GM23338 (cell line): Measurements from ENCODE around the gene KCNIP1. TPM values are rescaled to one million over a fixed set of nuclear protein-coding genes. Genes with fewer than 3 reads are reported as not detected.

Experiments
- CREB1 ChIP-seq: fragments of 250-450 bp; sonication (Bioruptor Pico); IDR thresholded peaks from 2 replicates; pipeline ENCODE4 v1.5.0; 2020; ENCODE audit warnings: low read depth, mild to moderate bottlenecking, moderate library complexity
- EZH2 ChIP-seq: fragments of 200-600 bp; sonication (generic); IDR thresholded peaks from one replicate; pipeline ENCODE4 v1.8.0; 2017; ENCODE audit warnings: antibody characterized with exemption, mild to moderate bottlenecking, low read depth; ENCODE audit not compliant: unreplicated experiment
- EZH2phosphoT487 ChIP-seq: fragments of 200-600 bp; sonication (generic); IDR thresholded peaks from one replicate; pipeline ENCODE4 v1.8.1; 2018; ENCODE audit warnings: antibody characterized with exemption; ENCODE audit not compliant: unreplicated experiment
- JUNB ChIP-seq: IDR thresholded peaks from one replicate; pipeline ENCODE4 v1.6.1; 2016; ENCODE audit warnings: antibody characterized with exemption; ENCODE audit not compliant: unreplicated experiment
- NANOG ChIP-seq: IDR thresholded peaks from 2 replicates; pipeline ENCODE4 v1.6.1; 2016; ENCODE audit warnings: antibody characterized with exemption, borderline replicate concordance
- POLR2AphosphoS5 ChIP-seq: IDR thresholded peaks from 2 replicates; pipeline ENCODE4 v1.6.1; 2016; ENCODE audit warnings: antibody characterized with exemption, low read depth
- STAT1 ChIP-seq: IDR thresholded peaks from one replicate; pipeline ENCODE4 v1.6.1; 2016; ENCODE audit warnings: antibody characterized with exemption; ENCODE audit not compliant: unreplicated experiment
- ZNF114 ChIP-seq: fragments of 250-450 bp; sonication (Bioruptor Pico); IDR thresholded peaks from 2 replicates; pipeline ENCODE4 v1.5.0; 2020; ENCODE audit warnings: mild to moderate bottlenecking, moderate library complexity
- ZNF331 ChIP-seq: fragments of 250-450 bp; sonication (Bioruptor Pico); IDR thresholded peaks from 2 replicates; pipeline ENCODE4 v1.5.0; 2020; ENCODE audit warnings: low read depth, mild to moderate bottlenecking, moderate library complexity
- polyA plus RNA-seq: library from polyadenylated mRNA; unstranded; fragments of >200 nt; fragmentation: Nextera tagmentation; extraction: Ambion mirVana; gene quantifications from 2 replicates; pipeline ENCODE4 v1.2.1, GENCODE V29; 2016
- total RNA-seq: library from RNA; depleted of rRNA; stranded (reverse); fragments of >200 nt; shearing (Covaris generic); gene quantifications from 2 replicates; pipeline ENCODE4 v1.2.3, GENCODE V29; 2014
- TF ChIP-seq, protein P1 (sequence below): fragments of 250-450 bp; sonication (Bioruptor Pico); IDR thresholded peaks from 2 replicates; pipeline ENCODE4 v1.5.0; 2020; ENCODE audit warnings: mild to moderate bottlenecking, moderate library complexity
- TF ChIP-seq, protein P2 (sequence below): IDR thresholded peaks from one replicate; pipeline ENCODE4 v1.6.1; 2018; ENCODE audit warnings: antibody characterized with exemption; ENCODE audit not compliant: unreplicated experiment
- TF ChIP-seq, protein P3 (sequence below), 2 experiments: fragments of 200-600 bp in 1 of 2; sonication (generic) in 1 of 2; conservative IDR thresholded peaks; 2 replicates each; pipeline versions ENCODE4 v1.5.1 to v1.6.1; 2016 to 2017; ENCODE audit warnings: antibody characterized with exemption in 2 of 2, low read depth in 2 of 2, mild to moderate bottlenecking in 2 of 2, moderate library complexity in 1 of 2

The KCNIP1 gene
- total and polyA plus RNA-seq, 2 experiments from 2014 or later, result 0.31 to 0.87 TPM

DNA sequence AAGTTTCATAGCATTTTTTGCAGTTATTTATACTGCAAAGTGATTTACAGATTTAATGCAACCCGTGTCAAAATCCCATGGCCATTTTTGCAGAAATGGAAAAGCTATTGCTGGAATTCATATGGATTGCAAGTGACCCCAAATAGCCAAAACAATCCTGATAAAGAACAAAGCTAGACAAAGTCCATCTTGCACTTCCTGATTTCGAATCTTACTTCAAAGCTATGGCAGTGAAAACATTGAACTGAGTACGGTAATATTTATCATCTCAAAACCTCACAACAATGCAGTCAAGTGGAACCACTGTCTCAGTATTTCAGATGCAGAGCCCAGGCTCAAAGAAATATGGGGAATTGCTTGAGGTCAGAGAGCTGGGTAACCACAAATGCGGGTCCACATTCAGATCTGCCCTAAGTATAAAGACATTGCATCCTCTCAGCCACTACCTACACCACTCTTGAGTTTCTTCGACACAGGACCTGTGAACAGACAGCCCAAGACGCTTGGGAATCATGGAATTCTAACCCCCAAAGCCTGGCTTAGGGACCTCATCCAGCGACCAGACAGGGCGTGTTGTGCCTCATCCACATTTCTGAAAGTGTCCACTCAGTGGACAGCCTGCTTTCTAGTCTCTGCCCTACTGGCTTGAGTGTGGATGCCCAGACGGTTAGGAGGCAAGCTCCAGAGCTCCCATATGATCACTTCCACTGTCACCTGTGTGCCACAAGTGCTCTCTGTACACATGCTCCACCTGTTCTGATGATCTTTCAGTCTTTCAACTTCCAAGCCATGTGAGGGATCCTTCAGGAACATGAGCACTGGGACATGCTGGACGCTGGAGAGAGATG is 39.3 kb upstream of the KCNIP1 start (continued):
- TF ChIP-seq, protein P1, sequence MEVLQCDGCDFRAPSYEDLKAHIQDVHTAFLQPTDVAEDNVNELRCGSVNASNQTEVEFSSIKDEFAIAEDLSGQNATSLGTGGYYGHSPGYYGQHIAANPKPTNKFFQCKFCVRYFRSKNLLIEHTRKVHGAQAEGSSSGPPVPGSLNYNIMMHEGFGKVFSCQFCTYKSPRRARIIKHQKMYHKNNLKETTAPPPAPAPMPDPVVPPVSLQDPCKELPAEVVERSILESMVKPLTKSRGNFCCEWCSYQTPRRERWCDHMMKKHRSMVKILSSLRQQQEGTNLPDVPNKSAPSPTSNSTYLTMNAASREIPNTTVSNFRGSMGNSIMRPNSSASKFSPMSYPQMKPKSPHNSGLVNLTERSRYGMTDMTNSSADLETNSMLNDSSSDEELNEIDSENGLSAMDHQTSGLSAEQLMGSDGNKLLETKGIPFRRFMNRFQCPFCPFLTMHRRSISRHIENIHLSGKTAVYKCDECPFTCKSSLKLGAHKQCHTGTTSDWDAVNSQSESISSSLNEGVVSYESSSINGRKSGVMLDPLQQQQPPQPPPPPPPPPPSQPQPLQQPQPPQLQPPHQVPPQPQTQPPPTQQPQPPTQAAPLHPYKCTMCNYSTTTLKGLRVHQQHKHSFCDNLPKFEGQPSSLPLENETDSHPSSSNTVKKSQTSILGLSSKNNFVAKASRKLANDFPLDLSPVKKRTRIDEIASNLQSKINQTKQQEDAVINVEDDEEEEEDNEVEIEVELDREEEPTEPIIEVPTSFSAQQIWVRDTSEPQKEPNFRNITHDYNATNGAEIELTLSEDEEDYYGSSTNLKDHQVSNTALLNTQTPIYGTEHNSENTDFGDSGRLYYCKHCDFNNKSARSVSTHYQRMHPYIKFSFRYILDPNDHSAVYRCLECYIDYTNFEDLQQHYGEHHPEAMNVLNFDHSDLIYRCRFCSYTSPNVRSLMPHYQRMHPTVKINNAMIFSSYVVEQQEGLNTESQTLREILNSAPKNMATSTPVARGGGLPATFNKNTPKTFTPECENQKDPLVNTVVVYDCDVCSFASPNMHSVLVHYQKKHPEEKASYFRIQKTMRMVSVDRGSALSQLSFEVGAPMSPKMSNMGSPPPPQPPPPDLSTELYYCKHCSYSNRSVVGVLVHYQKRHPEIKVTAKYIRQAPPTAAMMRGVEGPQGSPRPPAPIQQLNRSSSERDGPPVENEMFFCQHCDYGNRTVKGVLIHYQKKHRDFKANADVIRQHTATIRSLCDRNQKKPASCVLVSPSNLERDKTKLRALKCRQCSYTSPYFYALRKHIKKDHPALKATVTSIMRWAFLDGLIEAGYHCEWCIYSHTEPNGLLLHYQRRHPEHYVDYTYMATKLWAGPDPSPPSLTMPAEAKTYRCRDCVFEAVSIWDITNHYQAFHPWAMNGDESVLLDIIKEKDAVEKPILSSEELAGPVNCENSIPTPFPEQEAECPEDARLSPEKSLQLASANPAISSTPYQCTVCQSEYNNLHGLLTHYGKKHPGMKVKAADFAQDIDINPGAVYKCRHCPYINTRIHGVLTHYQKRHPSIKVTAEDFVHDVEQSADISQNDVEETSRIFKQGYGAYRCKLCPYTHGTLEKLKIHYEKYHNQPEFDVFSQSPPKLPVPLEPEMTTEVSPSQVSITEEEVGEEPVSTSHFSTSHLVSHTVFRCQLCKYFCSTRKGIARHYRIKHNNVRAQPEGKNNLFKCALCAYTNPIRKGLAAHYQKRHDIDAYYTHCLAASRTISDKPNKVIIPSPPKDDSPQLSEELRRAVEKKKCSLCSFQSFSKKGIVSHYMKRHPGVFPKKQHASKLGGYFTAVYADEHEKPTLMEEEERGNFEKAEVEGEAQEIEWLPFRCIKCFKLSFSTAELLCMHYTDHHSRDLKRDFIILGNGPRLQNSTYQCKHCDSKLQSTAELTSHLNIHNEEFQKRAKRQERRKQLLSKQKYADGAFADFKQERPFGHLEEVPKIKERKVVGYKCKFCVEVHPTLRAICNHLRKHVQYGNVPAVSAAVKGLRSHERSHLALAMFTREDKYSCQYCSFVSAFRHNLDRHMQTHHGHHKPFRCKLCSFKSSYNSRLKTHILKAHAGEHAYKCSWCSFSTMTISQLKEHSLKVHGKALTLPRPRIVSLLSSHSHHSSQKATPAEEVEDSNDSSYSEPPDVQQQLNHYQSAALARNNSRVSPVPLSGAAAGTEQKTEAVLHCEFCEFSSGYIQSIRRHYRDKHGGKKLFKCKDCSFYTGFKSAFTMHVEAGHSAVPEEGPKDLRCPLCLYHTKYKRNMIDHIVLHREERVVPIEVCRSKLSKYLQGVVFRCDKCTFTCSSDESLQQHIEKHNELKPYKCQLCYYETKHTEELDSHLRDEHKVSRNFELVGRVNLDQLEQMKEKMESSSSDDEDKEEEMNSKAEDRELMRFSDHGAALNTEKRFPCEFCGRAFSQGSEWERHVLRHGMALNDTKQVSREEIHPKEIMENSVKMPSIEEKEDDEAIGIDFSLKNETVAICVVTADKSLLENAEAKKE, result no peak
- TF ChIP-seq STAT1 (no peak), ZNF331 (CRISPR knock-in tag) (no peak), JUNB (no peak), EZH2phosphoT487 (no peak), EZH2 (no peak), POLR2AphosphoS5 (no peak), ZNF114 (CRISPR knock-in tag) (no peak), NANOG (no peak), CREB1 (CRISPR knock-in tag) (no peak)
- TF ChIP-seq, protein P2, sequence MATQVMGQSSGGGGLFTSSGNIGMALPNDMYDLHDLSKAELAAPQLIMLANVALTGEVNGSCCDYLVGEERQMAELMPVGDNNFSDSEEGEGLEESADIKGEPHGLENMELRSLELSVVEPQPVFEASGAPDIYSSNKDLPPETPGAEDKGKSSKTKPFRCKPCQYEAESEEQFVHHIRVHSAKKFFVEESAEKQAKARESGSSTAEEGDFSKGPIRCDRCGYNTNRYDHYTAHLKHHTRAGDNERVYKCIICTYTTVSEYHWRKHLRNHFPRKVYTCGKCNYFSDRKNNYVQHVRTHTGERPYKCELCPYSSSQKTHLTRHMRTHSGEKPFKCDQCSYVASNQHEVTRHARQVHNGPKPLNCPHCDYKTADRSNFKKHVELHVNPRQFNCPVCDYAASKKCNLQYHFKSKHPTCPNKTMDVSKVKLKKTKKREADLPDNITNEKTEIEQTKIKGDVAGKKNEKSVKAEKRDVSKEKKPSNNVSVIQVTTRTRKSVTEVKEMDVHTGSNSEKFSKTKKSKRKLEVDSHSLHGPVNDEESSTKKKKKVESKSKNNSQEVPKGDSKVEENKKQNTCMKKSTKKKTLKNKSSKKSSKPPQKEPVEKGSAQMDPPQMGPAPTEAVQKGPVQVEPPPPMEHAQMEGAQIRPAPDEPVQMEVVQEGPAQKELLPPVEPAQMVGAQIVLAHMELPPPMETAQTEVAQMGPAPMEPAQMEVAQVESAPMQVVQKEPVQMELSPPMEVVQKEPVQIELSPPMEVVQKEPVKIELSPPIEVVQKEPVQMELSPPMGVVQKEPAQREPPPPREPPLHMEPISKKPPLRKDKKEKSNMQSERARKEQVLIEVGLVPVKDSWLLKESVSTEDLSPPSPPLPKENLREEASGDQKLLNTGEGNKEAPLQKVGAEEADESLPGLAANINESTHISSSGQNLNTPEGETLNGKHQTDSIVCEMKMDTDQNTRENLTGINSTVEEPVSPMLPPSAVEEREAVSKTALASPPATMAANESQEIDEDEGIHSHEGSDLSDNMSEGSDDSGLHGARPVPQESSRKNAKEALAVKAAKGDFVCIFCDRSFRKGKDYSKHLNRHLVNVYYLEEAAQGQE, result no peak
- TF ChIP-seq, protein P3, sequence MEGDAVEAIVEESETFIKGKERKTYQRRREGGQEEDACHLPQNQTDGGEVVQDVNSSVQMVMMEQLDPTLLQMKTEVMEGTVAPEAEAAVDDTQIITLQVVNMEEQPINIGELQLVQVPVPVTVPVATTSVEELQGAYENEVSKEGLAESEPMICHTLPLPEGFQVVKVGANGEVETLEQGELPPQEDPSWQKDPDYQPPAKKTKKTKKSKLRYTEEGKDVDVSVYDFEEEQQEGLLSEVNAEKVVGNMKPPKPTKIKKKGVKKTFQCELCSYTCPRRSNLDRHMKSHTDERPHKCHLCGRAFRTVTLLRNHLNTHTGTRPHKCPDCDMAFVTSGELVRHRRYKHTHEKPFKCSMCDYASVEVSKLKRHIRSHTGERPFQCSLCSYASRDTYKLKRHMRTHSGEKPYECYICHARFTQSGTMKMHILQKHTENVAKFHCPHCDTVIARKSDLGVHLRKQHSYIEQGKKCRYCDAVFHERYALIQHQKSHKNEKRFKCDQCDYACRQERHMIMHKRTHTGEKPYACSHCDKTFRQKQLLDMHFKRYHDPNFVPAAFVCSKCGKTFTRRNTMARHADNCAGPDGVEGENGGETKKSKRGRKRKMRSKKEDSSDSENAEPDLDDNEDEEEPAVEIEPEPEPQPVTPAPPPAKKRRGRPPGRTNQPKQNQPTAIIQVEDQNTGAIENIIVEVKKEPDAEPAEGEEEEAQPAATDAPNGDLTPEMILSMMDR (conservative IDR thresholded peaks at IDR 0.05; ENCODE audit: low read depth in 2 of 2), result no peak
